B cell (primary cell): ENCODE results near the gene GTPBP3. TPM values are rescaled to one million over a fixed set of nuclear protein-coding genes. Genes with fewer than 3 reads are reported as not detected.

Experiments used
- ATAC-seq: fragments of 200-7000 bp; cut with Tn5 transposase; one replicate; pipeline ENCODE4 v1.10.0; 2021; ENCODE audit warnings: low read depth, mild to moderate bottlenecking, moderate number of reproducible peaks, moderate library complexity
- CTCF ChIA-PET: fragments of 350-600 bp; sonication (Branson Sonifier 250); formaldehyde crosslinking; loops from one replicate; lab custom pipeline; 2021; ENCODE audit warnings: antibody characterized with exemption, inconsistent platforms; lab: Charles Lee
- POLR2A ChIA-PET: fragments of 350-600 bp; sonication (Branson Sonifier 250); formaldehyde crosslinking; loops from one replicate; lab custom pipeline; 2021; ENCODE audit warnings: antibody characterized with exemption; lab: Charles Lee
- DNase-seq: peaks from one replicate; pipeline ENCODE4 v3.0.0; 2013
- H2AFZ ChIP-seq: 2 replicates; pipeline ENCODE4 v1.6.1; 2012; ENCODE audit warnings: mild to moderate bottlenecking, low read depth, low read length; ENCODE audit not compliant: insufficient read depth, poor library complexity, severe bottlenecking
- H3K27ac ChIP-seq, 2 donors: 1 replicate in 1 of 2; 2 replicates in 1 of 2; pipeline ENCODE4 v1.5.1; 2012 to 2013; ENCODE audit warnings: low read length in 2 of 2, mild to moderate bottlenecking in 2 of 2, moderate library complexity in 1 of 2
- H3K27me3 ChIP-seq, 4 experiments: fragments of 200-600 bp in 1 of 4; sonication (generic) in 1 of 4; replicated peaks in 1 of 4; 1 replicate in 2 of 4; 2 replicates in 2 of 4; pipeline versions ENCODE4 v1.6.1 to v1.7.0; 2013 to 2016; ENCODE audit warnings: low read length in 3 of 4, mild to moderate bottlenecking in 2 of 4, mixed read lengths in 1 of 4, moderate library complexity in 1 of 4; ENCODE audit not compliant: insufficient read depth in 4 of 4, control insufficient read depth in 3 of 4; ENCODE audit errors: control extremely low read depth in 1 of 4
- H3K36me3 ChIP-seq, 2 experiments: replicated peaks in 1 of 2; 1 replicate in 1 of 2; 2 replicates in 1 of 2; pipeline versions ENCODE4 v1.6.1 to v1.7.1; 2013; ENCODE audit warnings: low read length in 1 of 2; ENCODE audit not compliant: insufficient read depth in 2 of 2, control insufficient read depth in 1 of 2; ENCODE audit errors: control extremely low read depth in 1 of 2, extremely low read depth in 1 of 2
- H3K4me1 ChIP-seq, 2 donors: fragments of 200-600 bp in 1 of 2; sonication (generic) in 1 of 2; 1 replicate in 1 of 2; 2 replicates in 1 of 2; pipeline versions ENCODE4 v1.5.1 to v1.6.1; 2013 to 2017; ENCODE audit warnings: low read length in 2 of 2; ENCODE audit not compliant: control insufficient read depth in 2 of 2, insufficient read depth in 2 of 2
- H3K4me2 ChIP-seq: replicated peaks from 2 replicates; pipeline ENCODE3; 2012; ENCODE audit warnings: mild to moderate bottlenecking, low read depth, low read length; ENCODE audit not compliant: poor library complexity, severe bottlenecking
- H3K4me3 ChIP-seq, 5 experiments: fragments of 200-600 bp in 1 of 5; sonication (generic) in 1 of 5; 1 replicate in 3 of 5; 2 replicates in 2 of 5; pipeline versions ENCODE4 v1.5.1 to v1.7.0; 2011 to 2016; ENCODE audit warnings: low read length in 4 of 5, mild to moderate bottlenecking in 4 of 5, low read depth in 2 of 5, control low read depth in 1 of 5, moderate library complexity in 1 of 5; ENCODE audit not compliant: insufficient read depth in 1 of 5; ENCODE audit errors: control extremely low read depth in 1 of 5, extremely low read depth in 1 of 5
- H3K79me2 ChIP-seq: fragments of 200-600 bp; sonication (generic); one replicate; pipeline ENCODE4 v1.6.0; 2016; ENCODE audit warnings: low read length; ENCODE audit not compliant: control insufficient read depth, insufficient read depth
- H3K9ac ChIP-seq: fragments of 200-600 bp; sonication (generic); 2 replicates; pipeline ENCODE4 v1.6.1; 2017; ENCODE audit warnings: mild to moderate bottlenecking, low read length, moderate library complexity
- H3K9me3 ChIP-seq, 3 donors: one replicate each; pipeline versions ENCODE4 v1.6.1 to v1.7.1; 2013; ENCODE audit warnings: low read length in 2 of 3; ENCODE audit not compliant: control insufficient read depth in 2 of 3, insufficient read depth in 1 of 3; ENCODE audit errors: control extremely low read depth in 1 of 3
- H4K20me1 ChIP-seq: 2 replicates; pipeline ENCODE4 v1.6.0; 2012; ENCODE audit warnings: mild to moderate bottlenecking, low read length; ENCODE audit not compliant: insufficient read depth, control insufficient read depth, poor library complexity, severe bottlenecking
- H3K27ac Mint-ChIP-seq: one replicate; pipeline ENCODE4 v1.8.0; 2021; ENCODE audit warnings: mixed read lengths
- H3K27me3 Mint-ChIP-seq: one replicate; pipeline ENCODE4 v1.8.0; 2021; ENCODE audit warnings: mixed read lengths
- H3K4me1 Mint-ChIP-seq: one replicate; pipeline ENCODE4 v1.8.0; 2021; ENCODE audit warnings: mixed read lengths
- H3K4me3 Mint-ChIP-seq: one replicate; pipeline ENCODE4 v1.8.0; 2021; ENCODE audit warnings: mixed read lengths
- H3K9me3 Mint-ChIP-seq: one replicate; pipeline ENCODE4 v1.8.0; 2022; ENCODE audit warnings: mixed read lengths; ENCODE audit not compliant: insufficient read depth
- EZH2 ChIP-seq: IDR thresholded peaks from 2 replicates; pipeline ENCODE4 v1.6.1; 2012; ENCODE audit warnings: borderline replicate concordance, low read depth, mild to moderate bottlenecking, moderate library complexity, low read length; ENCODE audit not compliant: insufficient read depth, poor library complexity, severe bottlenecking
- WGBS: methylation state at CpG from one replicate; pipeline ENCODE4 v1.1.5; 2013; ENCODE audit warnings: missing lambda C conversion rate; ENCODE audit not compliant: insufficient coverage; 5-methylcytosine and 5-hydroxymethylcytosine counted together
- intact Hi-C: fragments of 100-400 bp; cut with micrococcal nuclease; formaldehyde crosslinking; loops from one replicate; pipeline ENCODE4 v1.10.0; 2022
- polyA plus RNA-seq: library from polyadenylated mRNA; depleted of rRNA; stranded (reverse); fragments of >200 nt; gene quantifications from 2 replicates; pipeline ENCODE4 v1.2.3, GENCODE V29; 2012
- total RNA-seq, 2 donors: library from RNA; stranded (reverse); fragments of 120-200 nt in 1 of 2; gene quantifications; 1 replicate in 1 of 2; 2 replicates in 1 of 2; pipeline versions ENCODE4 v1.2.3 to v1.2.4, GENCODE V29; 2013 to 2022
- TF ChIP-seq, protein P1 (sequence below): fragments of 200-600 bp; IDR thresholded peaks from one replicate; pipeline ENCODE4 v1.8.0; 2022; ENCODE audit warnings: antibody characterized with exemption, mild to moderate bottlenecking

GTPBP3 gene
- total and polyA plus RNA-seq, 2 donors (not counting 1 experiment from before 2014, with no cell fraction given): 41.6 to 44.9 TPM

DNA sequence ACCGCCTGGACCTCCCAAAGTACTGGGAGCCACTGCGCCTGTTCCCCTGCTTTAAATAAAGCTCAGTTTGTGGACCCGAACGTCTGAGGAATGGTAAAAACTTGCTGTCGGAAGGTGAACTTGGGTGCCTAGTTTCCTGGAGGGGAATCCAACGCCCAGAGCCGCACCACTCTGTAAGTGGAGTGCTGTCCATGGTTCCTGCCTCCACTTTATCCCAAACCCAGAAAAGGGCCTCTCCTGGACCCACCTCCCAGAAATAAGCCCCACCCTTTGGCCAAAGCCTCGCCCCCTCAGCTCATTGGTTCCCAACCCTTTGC, 5.0 kb upstream of the GTPBP3 start:
- Mint-ChIP-seq H3K4me1 (peaks cover 39% of the 10 kb centered on the region), H3K4me3 (no peak overlapping the region), H3K27me3 (peaks cover 6% of the 10 kb centered on the region), H3K27ac (no peak overlapping the region), H3K9me3 (no peaks in the 10 kb centered on the region)
- H3K79me2 ChIP-seq: no peaks in the 10 kb centered on the region
- no peak overlapping the region for H2AFZ ChIP-seq
- peaks cover 0 to 10% (median 0%) of the 10 kb centered on the region in 3 donors for H3K9me3 ChIP-seq
- POLR2A ChIA-PET: interaction anchor here (0.6 to 1.4 kb wide), 2 partner anchors 13 to 23 kb away, joined by 4 to 5 read pairs; partner anchors contain the start of gene DDA1
- H3K4me3 ChIP-seq: no peak overlapping the region
- 94% methylated on average over 8 of the region's 8 CpGs for WGBS
- no peak overlapping the region for H3K27ac ChIP-seq
- no peaks in the 10 kb centered on the region for H3K36me3 ChIP-seq
- peaks cover 0 to 25% (median 1%) of the 10 kb centered on the region in 4 experiments for H3K27me3 ChIP-seq
- no peak for TF ChIP-seq EZH2
- TF ChIP-seq, protein P1, sequence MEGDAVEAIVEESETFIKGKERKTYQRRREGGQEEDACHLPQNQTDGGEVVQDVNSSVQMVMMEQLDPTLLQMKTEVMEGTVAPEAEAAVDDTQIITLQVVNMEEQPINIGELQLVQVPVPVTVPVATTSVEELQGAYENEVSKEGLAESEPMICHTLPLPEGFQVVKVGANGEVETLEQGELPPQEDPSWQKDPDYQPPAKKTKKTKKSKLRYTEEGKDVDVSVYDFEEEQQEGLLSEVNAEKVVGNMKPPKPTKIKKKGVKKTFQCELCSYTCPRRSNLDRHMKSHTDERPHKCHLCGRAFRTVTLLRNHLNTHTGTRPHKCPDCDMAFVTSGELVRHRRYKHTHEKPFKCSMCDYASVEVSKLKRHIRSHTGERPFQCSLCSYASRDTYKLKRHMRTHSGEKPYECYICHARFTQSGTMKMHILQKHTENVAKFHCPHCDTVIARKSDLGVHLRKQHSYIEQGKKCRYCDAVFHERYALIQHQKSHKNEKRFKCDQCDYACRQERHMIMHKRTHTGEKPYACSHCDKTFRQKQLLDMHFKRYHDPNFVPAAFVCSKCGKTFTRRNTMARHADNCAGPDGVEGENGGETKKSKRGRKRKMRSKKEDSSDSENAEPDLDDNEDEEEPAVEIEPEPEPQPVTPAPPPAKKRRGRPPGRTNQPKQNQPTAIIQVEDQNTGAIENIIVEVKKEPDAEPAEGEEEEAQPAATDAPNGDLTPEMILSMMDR: no peak
- peaks cover 25 to 35% of the 10 kb centered on the region in 2 donors for H3K4me1 ChIP-seq
- CTCF ChIA-PET: interaction anchor here (0.6 to 1.3 kb wide), 6 partner anchors 13 to 167 kb away, joined by 3 to 4 read pairs (median 3); no protein-coding TSS in a partner anchor
- intact Hi-C loops: no loop called here
- ATAC-seq: no peak
- H3K4me2 ChIP-seq: no peak overlapping the region
- H3K9ac ChIP-seq: no peak overlapping the region
- no peaks in the 10 kb centered on the region for H4K20me1 ChIP-seq
- DNase-seq: no peak

DNA sequence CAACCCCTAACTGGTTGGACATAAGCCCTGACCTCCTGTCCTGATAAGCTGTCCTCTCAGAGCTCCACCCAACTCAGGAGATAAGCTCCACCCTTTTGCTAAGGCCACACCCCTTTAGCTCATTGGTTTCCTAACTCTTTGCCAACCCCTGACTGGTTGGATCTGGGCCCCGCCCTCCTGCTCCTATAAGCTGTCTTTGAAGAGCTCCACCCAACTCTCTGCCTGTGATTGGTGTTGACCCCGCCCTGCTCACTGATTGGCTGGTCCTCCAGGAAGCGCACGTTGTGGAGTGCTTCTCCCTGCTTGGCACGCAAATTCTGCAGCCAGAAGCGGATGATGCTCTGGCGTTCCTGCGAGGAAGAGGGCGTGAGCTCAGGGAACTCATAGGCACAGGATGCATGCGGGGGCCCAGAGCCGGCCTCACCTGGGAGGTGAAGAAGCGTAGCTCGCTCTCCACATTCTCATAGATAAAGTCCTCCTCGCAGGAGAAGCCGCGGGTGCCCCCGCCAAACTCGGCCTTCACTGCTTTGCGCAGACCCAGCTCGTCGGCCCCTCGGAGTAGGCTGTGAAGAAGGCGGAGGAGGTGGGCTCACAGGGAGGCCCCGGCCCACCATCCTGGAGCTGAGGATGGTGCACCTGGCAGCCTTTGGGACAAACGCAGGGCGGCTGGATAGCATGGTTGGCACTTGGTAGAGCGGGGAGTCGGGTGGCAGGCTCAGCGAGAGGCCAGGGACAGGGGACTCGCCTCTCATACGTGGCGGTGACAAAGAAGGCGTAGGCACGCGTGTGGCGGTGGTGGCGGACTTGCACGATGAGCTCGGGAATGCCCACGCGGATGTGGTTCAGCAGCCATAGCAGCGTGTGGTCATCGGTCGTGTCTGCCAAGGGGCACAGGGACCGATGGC, 4.4 kb upstream of the GTPBP3 start:
- peaks cover 0 to 10% (median 0%) of the 10 kb centered on the region in 3 donors for H3K9me3 ChIP-seq
- no peaks in the 10 kb centered on the region for H4K20me1 ChIP-seq
- ATAC-seq: no peak
- Mint-ChIP-seq H3K4me1 (peaks cover 42% of the 10 kb centered on the region), H3K4me3 (no peak overlapping the region), H3K27me3 (peaks cover 6% of the 10 kb centered on the region), H3K9me3 (no peaks in the 10 kb centered on the region), H3K27ac (no peak overlapping the region)
- intact Hi-C loops: no loop called here
- H3K4me2 ChIP-seq: no peak overlapping the region
- WGBS: 98% methylated on average over 43 of the region's 45 CpGs
- no peaks in the 10 kb centered on the region for H3K36me3 ChIP-seq
- no peak for TF ChIP-seq EZH2
- TF ChIP-seq, protein P1: no peak
- DNase-seq: peak; percentile 49
- peaks cover 0 to 25% (median 1%) of the 10 kb centered on the region in 4 experiments for H3K27me3 ChIP-seq
- ChIA-PET CTCF (interaction anchor here (0.7 to 1.6 kb wide), 7 partner anchors 11 to 59 kb away, joined by 3 to 6 read pairs (median 4); no protein-coding TSS in a partner anchor), POLR2A (interaction anchor here (0.6 to 1.4 kb wide), 2 partner anchors 14 to 24 kb away, joined by 4 to 5 read pairs; partner anchors contain the start of gene DDA1)
- no peak overlapping the region for H3K9ac ChIP-seq
- no peak overlapping the region for H2AFZ ChIP-seq
- no peak overlapping the region for H3K27ac ChIP-seq
- peaks cover under 1% of the 10 kb centered on the region for H3K79me2 ChIP-seq
- peaks cover 26 to 39% of the 10 kb centered on the region in 2 donors for H3K4me1 ChIP-seq
- no peak overlapping the region for H3K4me3 ChIP-seq
